Naive thymus-derived CD8-positive, alpha-beta T cell (primary cell): ENCODE results near the gene FLRT2. TPM values are rescaled to one million over a fixed set of nuclear protein-coding genes. Genes with fewer than 3 reads are reported as not detected.
A peak's percentile ranks its signal among the peaks of the same experiment; 100 is the strongest.

Experiments
- ATAC-seq, 2 donors: fragments of 150-1000 bp; cut with Tn5 transposase in 1 of 2; sonication (Bioruptor Pico), chemical (Tn5 transposase) in 1 of 2; 1 replicate in 1 of 2; 2 replicates in 1 of 2; pipeline ENCODE4 v1.10.0; 2021; ENCODE audit warnings: mild to moderate bottlenecking in 2 of 2, moderate library complexity in 2 of 2
- POLR2A ChIA-PET: fragments of 350-600 bp; sonication (Branson Sonifier 250); formaldehyde crosslinking; loops from one replicate; lab custom pipeline; 2021; ENCODE audit warnings: antibody characterized with exemption; lab: Charles Lee
- DNase-seq, 10 donors: peaks; one replicate each; pipeline versions ENCODE4 v3.0.0 to v3.0.0-alpha.2; 2020 to 2022
- H3K27ac Mint-ChIP-seq, 10 donors: one replicate each; pipeline ENCODE4 v1.8.0; 2020 to 2022; ENCODE audit warnings: mild to moderate bottlenecking in 10 of 10, mixed read lengths in 10 of 10, moderate library complexity in 4 of 10, inconsistent platforms in 1 of 10
- H3K27me3 Mint-ChIP-seq, 5 donors: one replicate each; pipeline ENCODE4 v1.8.0; 2021 to 2022; ENCODE audit warnings: mixed read lengths in 5 of 5
- H3K36me3 Mint-ChIP-seq, 3 donors: one replicate each; pipeline ENCODE4 v1.8.0; 2020 to 2022; ENCODE audit warnings: mixed read lengths in 3 of 3, mild to moderate bottlenecking in 2 of 3, inconsistent platforms in 1 of 3
- H3K4me1 Mint-ChIP-seq, 4 donors: one replicate each; pipeline ENCODE4 v1.8.0; 2021 to 2022; ENCODE audit warnings: mixed read lengths in 4 of 4
- H3K4me3 Mint-ChIP-seq, 10 donors: one replicate each; pipeline ENCODE4 v1.8.0; 2020 to 2022; ENCODE audit warnings: mild to moderate bottlenecking in 10 of 10, mixed read lengths in 10 of 10, moderate library complexity in 6 of 10, inconsistent platforms in 1 of 10
- H3K9me3 Mint-ChIP-seq, 9 donors: one replicate each; pipeline ENCODE4 v1.8.0; 2020 to 2022; ENCODE audit warnings: mixed read lengths in 9 of 9, mild to moderate bottlenecking in 3 of 9, inconsistent platforms in 1 of 9, moderate library complexity in 1 of 9
- polyA plus RNA-seq, 3 donors: library from polyadenylated mRNA; unstranded; fragments of 300-500 nt; fragmentation: Illumina TruSeq; gene quantifications; one replicate each; pipeline ENCODE4 v1.2.3, GENCODE V29; 2021
- total RNA-seq, 8 experiments: library from RNA in 2 of 8; stranded (reverse) in 2 of 8; gene quantifications; one replicate each; pipeline ENCODE4 v1.2.3 and lab custom pipeline; 2021 to 2026

Gene FLRT2
- total and polyA plus RNA-seq, 5 experiments from 2014 or later, result not detected

DNA sequence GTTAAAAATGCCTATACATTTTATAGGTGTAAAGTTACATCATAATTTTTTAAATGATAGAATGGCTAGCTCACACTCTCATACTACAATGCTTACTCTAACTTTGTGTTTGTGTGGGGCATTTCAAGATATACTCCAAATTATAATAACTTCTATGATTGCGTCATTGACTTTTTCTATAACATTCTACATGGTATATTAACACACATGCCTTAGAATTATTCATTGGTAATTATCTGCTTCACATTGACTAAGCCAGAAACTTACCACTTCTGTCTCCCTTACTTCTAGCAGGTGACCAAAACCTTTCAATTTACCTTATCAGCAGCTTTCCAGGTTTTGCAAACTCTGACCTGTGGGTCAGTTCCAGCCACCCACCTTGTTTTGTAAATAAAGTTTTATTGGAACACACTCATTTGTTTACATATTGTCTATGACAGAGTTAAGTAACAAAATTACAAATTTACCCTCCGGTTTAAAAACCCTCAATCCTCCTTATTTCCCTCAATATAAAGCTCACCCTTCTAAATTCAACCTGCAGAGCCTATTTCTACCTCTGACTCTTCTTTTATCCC, 12.7 kb upstream of the FLRT2 start:
- no peak overlapping the region for H3K27ac Mint-ChIP-seq
- peaks cover 0 to 11% (median 0%) of the 10 kb centered on the region in 9 donors for H3K9me3 Mint-ChIP-seq
- H3K36me3 Mint-ChIP-seq, result no peaks in the 10 kb centered on the region
- DNase-seq, result no peak
- no peak overlapping the region for H3K4me3 Mint-ChIP-seq
- POLR2A ChIA-PET, result no interaction called here
- peaks cover 0 to 4% (median 0%) of the 10 kb centered on the region in 5 donors for H3K27me3 Mint-ChIP-seq
- ATAC-seq, result no peak
- H3K4me1 Mint-ChIP-seq, result no peaks in the 10 kb centered on the region

- Mint-ChIP-seq H3K4me1 (no peaks in the 10 kb centered on the region), H3K27ac (no peak overlapping the region), H3K27me3 (peaks cover 0 to 4% (median 0%) of the 10 kb centered on the region in 5 donors), H3K9me3 (no peaks in the 10 kb centered on the region), H3K4me3 (no peak overlapping the region), H3K36me3 (no peaks in the 10 kb centered on the region)
- POLR2A ChIA-PET, result no interaction called here
- ATAC-seq, result no peak
- no peak for DNase-seq
These were observed 10.2 kb upstream of the FLRT2 start for GRCh38 chr14:85519661-85520305.

DNA sequence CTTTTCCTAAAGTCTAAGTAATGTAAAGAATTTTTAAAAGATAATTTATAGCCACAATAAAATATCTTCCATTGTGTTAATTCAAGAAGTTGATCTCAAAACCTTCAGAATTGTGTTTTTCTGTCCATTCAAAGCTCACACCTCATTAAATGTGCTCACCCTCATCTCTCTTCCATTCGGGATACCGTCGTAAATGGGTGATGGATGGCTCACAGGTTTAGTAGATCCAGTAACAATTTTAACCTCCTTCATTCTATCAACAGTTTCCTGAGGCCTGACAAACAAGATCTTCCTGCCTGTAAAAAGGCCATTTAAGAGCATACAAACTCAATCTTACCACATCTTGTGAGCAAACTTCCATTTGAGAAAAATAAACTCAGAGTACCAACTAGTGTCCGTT, 9.4 kb upstream of the FLRT2 start:
- no peak overlapping the region for H3K27ac Mint-ChIP-seq
- ATAC-seq, result no peak
- no peaks in the 10 kb centered on the region for H3K36me3 Mint-ChIP-seq
- H3K9me3 Mint-ChIP-seq, result no peaks in the 10 kb centered on the region
- DNase-seq, result no peak
- peaks cover 0 to 5% (median 0%) of the 10 kb centered on the region in 5 donors for H3K27me3 Mint-ChIP-seq
- H3K4me3 Mint-ChIP-seq, result no peak overlapping the region
- no peaks in the 10 kb centered on the region for H3K4me1 Mint-ChIP-seq
- POLR2A ChIA-PET, result no interaction called here

DNA sequence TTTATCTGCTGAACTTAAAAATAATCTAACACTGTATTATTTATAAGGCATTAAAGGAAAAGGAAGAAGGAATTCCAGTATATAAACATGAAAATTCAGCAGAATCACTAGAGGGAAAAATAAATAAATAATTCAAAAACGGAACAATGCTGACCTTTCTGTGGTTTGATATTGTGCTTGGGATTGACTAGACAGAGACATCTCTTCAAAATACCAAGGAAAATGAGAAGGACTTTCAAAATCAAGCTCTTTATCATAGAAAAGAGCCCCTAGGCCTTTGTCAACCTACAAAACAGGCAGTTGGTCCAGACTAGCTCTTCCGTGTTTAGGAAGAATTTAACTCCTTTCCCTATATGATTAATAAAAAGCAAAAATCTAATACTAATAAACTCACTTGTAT, 6.3 kb upstream of the FLRT2 start:
- Mint-ChIP-seq H3K27me3 (peaks cover 5 to 35% (median 11%) of the 10 kb centered on the region in 5 donors), H3K4me3 (no peak overlapping the region), H3K27ac (no peak overlapping the region), H3K9me3 (no peaks in the 10 kb centered on the region), H3K36me3 (no peaks in the 10 kb centered on the region), H3K4me1 (no peaks in the 10 kb centered on the region)
- POLR2A ChIA-PET, result no interaction called here
- ATAC-seq (no peak), DNase-seq (no peak)

DNA sequence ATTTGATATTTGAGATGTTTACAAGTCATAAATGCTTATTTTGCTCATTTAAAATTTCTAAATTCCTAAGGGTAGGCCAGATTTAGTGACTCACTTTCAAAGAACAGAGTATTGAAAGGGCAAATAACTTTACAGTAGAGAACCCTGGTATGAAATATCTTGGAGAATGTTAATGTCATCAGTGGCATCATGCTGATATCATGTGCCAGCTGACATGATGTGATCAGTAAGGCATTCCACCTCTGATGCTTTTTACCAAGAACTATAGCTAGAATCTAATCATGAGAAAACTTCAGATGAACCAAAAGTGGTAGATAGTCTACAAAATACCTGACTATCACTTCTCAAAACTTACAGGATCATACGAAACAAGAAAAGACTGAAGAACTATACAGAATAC, 2.9 kb upstream of the FLRT2 start:
- ATAC-seq (no peak), DNase-seq (no peak)
- H3K27me3 Mint-ChIP-seq, result peaks cover 15 to 69% (median 42%) of the 10 kb centered on the region in 5 donors
- POLR2A ChIA-PET, result no interaction called here
- peaks cover 0 to 5% (median 0%) of the 10 kb centered on the region in 9 donors for H3K9me3 Mint-ChIP-seq
- no peak overlapping the region for H3K27ac Mint-ChIP-seq
- peaks cover 0 to 3% (median 0%) of the 10 kb centered on the region in 3 donors for H3K36me3 Mint-ChIP-seq
- no peak overlapping the region for H3K4me3 Mint-ChIP-seq
- H3K4me1 Mint-ChIP-seq, result peaks cover 3 to 14% (median 8%) of the 10 kb centered on the region in 4 donors

- ATAC-seq, result no peak
- Mint-ChIP-seq H3K27ac (no peak overlapping the region), H3K36me3 (peaks cover 0 to 7% (median 3%) of the 10 kb centered on the region in 3 donors), H3K4me3 (no peak overlapping the region), H3K9me3 (peaks cover 0 to 7% (median 0%) of the 10 kb centered on the region in 9 donors), H3K27me3 (peaks cover 21 to 75% (median 48%) of the 10 kb centered on the region in 5 donors), H3K4me1 (peaks cover 3 to 17% (median 13%) of the 10 kb centered on the region in 4 donors)
- no peak for DNase-seq
- POLR2A ChIA-PET, result no interaction called here
These were observed 2.4 kb upstream of the FLRT2 start for GRCh38 chr14:85527445-85528035.

GRCh38 chr14:85528080-85528896, 1.7 kb upstream of the FLRT2 start:
- Mint-ChIP-seq H3K36me3 (peaks cover 0 to 9% (median 6%) of the 10 kb centered on the region in 3 donors), H3K9me3 (peaks cover 0 to 8% (median 0%) of the 10 kb centered on the region in 9 donors), H3K27ac (no peak overlapping the region), H3K4me1 (peaks cover 3 to 20% (median 17%) of the 10 kb centered on the region in 4 donors), H3K4me3 (no peak overlapping the region), H3K27me3 (peaks cover 24 to 81% (median 52%) of the 10 kb centered on the region in 5 donors)
- DNase-seq, result no peak
- POLR2A ChIA-PET, result no interaction called here
- no peak for ATAC-seq

DNA sequence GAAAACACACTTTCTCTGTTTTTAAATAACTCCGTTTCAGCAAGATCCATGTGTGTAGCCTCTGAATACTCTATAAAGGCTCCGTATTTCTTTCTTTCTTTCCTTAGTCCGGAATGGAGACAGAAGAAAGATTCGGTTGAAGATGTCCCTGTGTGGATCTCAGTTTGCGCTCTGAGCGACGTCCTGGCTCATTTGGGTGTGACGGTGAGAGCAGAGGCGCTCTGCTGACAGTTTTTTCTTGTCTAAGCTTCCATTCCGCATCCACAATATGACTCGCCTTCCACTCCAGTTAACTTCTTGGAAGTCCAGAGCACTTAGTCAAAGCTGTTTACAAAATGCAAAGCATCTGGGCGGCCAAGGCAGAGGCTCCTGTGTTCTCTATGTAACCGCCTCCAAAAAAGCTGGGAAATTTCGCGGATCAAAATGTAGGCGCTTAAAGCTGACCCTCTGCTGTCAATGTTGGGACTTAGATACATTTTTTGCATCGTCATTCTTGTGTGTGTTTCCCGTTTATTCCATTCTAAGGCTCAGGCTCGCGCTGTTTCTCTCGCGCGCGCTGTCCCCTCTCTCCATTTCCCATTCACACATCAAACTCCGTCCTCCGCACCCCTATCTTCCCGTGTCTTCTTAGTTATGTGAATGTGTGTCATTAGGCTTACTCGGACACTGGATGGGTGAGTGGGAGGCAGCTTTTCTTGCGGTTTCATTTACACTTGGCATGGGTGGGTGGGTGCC, 880 bp upstream of the FLRT2 start:
- Mint-ChIP-seq H3K4me1 (peaks cover 3 to 20% (median 17%) of the 10 kb centered on the region in 4 donors), H3K4me3 (peak overlapping the region in 1 of 10 donors; percentile 10), H3K9me3 (peaks cover 0 to 8% (median 0%) of the 10 kb centered on the region in 9 donors), H3K36me3 (peaks cover 0 to 9% (median 6%) of the 10 kb centered on the region in 3 donors), H3K27me3 (peaks cover 26 to 84% (median 55%) of the 10 kb centered on the region in 5 donors), H3K27ac (no peak overlapping the region)
- ATAC-seq (no peak), DNase-seq (no peak)
- POLR2A ChIA-PET, result no interaction called here

DNA sequence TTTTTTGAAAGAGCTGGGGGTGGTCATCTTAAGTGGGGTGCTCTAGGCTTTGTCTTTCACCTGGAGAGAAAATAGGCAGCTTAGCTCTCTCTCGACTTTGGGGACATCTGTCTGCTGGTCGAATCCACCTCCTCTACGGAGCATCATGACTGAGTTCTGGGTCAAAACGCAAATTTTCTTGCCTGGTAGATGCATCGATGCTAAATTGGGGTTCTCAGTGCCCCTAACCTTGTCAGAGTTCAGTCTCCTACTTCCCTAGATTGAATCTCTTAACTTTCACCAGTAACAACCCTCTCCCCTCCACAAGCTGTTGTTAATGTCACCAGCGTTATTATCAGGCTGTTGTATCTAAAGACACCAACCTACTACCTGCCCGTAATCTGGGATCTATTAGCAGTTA, 682 bp downstream of the FLRT2 start:
- no peak for DNase-seq
- Mint-ChIP-seq H3K27me3 (peaks cover 38 to 91% (median 62%) of the 10 kb centered on the region in 5 donors), H3K4me1 (peaks cover 3 to 20% (median 17%) of the 10 kb centered on the region in 4 donors), H3K4me3 (peak overlapping the region in 1 of 10 donors; percentile 2), H3K36me3 (peaks cover 0 to 9% (median 6%) of the 10 kb centered on the region in 3 donors), H3K9me3 (peaks cover 0 to 8% (median 0%) of the 10 kb centered on the region in 9 donors), H3K27ac (peak overlapping the region in 1 of 10 donors; percentile 56)
- POLR2A ChIA-PET, result no interaction called here
- ATAC-seq, result no peak

DNA sequence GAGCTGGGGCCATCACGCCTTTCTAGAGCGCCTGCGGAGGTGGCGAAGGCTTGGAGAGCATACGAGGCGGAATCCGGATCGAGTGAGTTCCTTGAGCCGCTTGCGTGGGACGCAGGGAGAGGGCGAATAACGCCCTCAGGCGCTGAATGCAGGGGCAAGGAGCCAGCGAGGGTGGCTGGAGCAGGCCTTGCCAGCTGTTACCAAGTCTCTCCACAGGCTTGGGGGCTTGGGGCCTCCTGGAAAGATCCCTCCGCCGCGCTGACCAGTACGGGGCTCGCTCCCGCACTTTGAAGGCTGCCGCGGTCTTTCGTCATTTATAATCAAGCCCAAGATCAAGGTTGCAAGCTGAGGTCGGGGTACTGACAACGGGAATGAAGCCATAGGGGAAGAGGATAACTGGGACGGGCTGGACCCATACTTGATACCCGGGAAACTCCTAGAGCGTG, 1.2 kb downstream of the FLRT2 start:
- peaks cover 0 to 8% (median 0%) of the 10 kb centered on the region in 9 donors for H3K9me3 Mint-ChIP-seq
- H3K4me1 Mint-ChIP-seq, result peaks cover 3 to 20% (median 17%) of the 10 kb centered on the region in 4 donors
- no peak overlapping the region for H3K27ac Mint-ChIP-seq
- peaks cover 0 to 9% (median 6%) of the 10 kb centered on the region in 3 donors for H3K36me3 Mint-ChIP-seq
- H3K4me3 Mint-ChIP-seq, result no peak overlapping the region
- peaks cover 36 to 85% (median 62%) of the 10 kb centered on the region in 5 donors for H3K27me3 Mint-ChIP-seq
- POLR2A ChIA-PET, result no interaction called here
- ATAC-seq (no peak), DNase-seq (no peak)

DNA sequence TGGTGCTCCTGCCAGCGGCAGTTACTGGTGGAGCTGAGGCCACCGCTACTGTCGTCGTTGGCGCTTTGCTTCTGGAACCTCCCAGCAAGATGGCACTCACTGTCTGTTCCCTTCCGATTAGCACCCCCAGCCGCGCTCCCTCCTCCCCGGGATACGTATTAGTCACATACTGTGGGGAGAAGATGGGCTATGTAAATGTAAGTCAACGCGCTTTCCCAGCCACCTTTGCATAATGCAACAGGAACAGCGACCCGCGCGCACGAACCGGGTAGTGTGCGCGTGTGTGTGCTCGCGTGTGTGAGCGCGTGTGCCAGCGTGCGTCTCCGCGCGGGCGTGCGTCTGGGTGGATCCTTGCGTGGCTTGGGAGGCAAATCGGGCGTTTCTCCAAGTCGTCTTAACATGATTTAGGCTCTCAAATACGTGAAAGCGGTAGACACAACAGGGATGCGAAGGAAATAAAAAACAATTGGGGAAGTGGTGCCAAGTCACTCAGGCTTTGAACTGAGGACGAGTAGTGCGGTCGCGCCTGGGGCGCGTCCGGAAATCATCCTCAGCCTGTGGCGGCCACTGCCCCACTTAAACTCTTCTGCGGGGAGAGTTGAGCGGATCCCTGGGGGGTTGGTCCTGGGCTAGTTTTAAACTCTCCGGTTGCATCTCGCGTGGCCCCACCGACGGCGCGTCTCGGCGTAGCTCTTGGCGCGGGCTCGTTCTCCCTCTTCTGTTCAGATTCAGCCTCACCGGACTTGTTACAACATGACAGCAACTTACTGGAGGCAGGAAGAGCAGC, 1.8 kb downstream of the FLRT2 start:
- ATAC-seq, result no peak
- H3K27me3 Mint-ChIP-seq, result peaks cover 36 to 85% (median 63%) of the 10 kb centered on the region in 5 donors
- peaks cover 3 to 20% (median 17%) of the 10 kb centered on the region in 4 donors for H3K4me1 Mint-ChIP-seq
- H3K27ac Mint-ChIP-seq, result no peak overlapping the region
- H3K4me3 Mint-ChIP-seq, result peak overlapping the region in 4 of 10 donors; percentile 11 to 52 (median 35)
- POLR2A ChIA-PET, result no interaction called here
- peaks cover 0 to 9% (median 7%) of the 10 kb centered on the region in 3 donors for H3K36me3 Mint-ChIP-seq
- H3K9me3 Mint-ChIP-seq, result peaks cover 0 to 8% (median 0%) of the 10 kb centered on the region in 9 donors
- DNase-seq, result no peak
